Measurements from ENCODE around the gene LANCL3.

LANCL3 gene

GRCh38 chrX:37685381-37686359, 114.2 kb downstream of the LANCL3 start, which contains the start of gene XK:
Gene XK (plus strand): TSS chrX:37685791. CDS start chrX:37685962, 171 bp downstream.
- peak; percentile 57 for DNase-seq

- DNase-seq: no peak
Measured at GRCh38 chrX:37686369-37686995, 115.0 kb downstream of the LANCL3 start.

GRCh38 chrX:37686996-37687395, 115.5 kb downstream of the LANCL3 start:
- no peak for DNase-seq

- no peak for DNase-seq
Measured at GRCh38 chrX:37690119-37690518, 118.7 kb downstream of the LANCL3 start.

GRCh38 chrX:37692918-37693317, 121.5 kb downstream of the LANCL3 start:
- no peak for DNase-seq

GRCh38 chrX:37697169-37697760, 125.8 kb downstream of the LANCL3 start:
- DNase-seq: no peak

GRCh38 chrX:37701588-37701987, 130.1 kb downstream of the LANCL3 start:
- peak; percentile 8 for DNase-seq

GRCh38 chrX:37711991-37712390, 140.5 kb downstream of the LANCL3 start:
- DNase-seq: no peak

GRCh38 chrX:37712458-37712857, 141.0 kb downstream of the LANCL3 start:
- no peak for DNase-seq

GRCh38 chrX:37714479-37714878, 143.0 kb downstream of the LANCL3 start:
- no peak for DNase-seq

GRCh38 chrX:37716602-37717001, 145.1 kb downstream of the LANCL3 start:
- DNase-seq: no peak

- no peak for DNase-seq
Measured at GRCh38 chrX:37717708-37718107, 146.2 kb downstream of the LANCL3 start.

GRCh38 chrX:37722595-37722994, 151.1 kb downstream of the LANCL3 start:
- no peak for DNase-seq

- DNase-seq: no peak
Measured at GRCh38 chrX:37726346-37726745, 154.9 kb downstream of the LANCL3 start.
